SHP77 (cell line): Measurements from ENCODE around the gene ARFGEF3.
A peak's percentile ranks its signal among the peaks of the same experiment; 100 is the strongest.
"Not testable (repeated sequence)": the region's sequence is repeated elsewhere in the genome, so short reads cannot be mapped to it uniquely, and the experiment has no call there.

Experiments used
- DNase-seq, 2 experiments: peaks; one replicate each; lab custom pipeline; 2025; lab: John Stamatoyannopoulos, UW

ARFGEF3 gene

GRCh38 chr6:138275976-138276375 is 114.2 kb downstream of the ARFGEF3 start:
- peak in 1 of 2 experiments; percentile 2 for DNase-seq

DNA sequence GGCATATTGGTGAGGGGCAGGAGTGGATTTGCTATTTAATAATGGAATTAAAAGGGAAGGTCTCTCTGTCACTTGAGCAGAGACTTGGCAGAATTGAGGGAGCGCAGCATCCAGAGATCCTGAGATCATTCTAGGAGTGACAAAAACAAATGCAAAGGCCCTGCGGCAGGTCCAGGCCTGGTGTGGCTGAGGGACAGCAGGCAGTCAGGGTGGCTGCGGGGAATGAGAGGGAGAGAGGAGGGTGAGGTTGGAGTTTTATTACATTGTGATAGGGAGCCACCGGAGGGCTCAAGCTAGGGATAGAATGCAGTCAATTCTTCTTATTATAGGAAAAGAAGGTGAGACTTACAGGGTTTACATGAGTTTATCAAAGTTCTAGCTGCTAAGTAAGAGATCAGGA is 116.1 kb downstream of the ARFGEF3 start:
- DNase-seq: no peak

- DNase-seq: peak in 1 of 2 experiments; percentile 4
Observed at GRCh38 chr6:138278326-138278725, 116.6 kb downstream of the ARFGEF3 start.

DNA sequence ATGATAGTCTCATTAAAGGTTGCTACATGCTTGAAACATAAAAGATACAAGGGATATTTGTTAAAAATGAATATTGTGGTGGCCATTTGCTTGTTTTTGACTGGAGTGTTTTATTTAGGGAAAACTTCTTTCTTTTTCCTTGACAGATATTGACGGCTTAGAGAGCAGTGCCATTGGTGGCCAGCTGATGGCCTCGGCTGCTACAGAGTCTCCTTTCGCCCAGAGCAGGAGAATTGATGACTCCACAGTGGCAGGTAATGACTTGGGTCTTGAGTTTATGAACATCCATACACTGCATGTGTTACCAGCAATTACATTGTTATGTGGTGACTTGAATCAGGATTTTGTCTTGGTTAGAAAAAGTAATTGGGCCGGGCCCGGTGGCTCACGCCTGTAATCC is 124.1 kb downstream of the ARFGEF3 start:
- no peak for DNase-seq

GRCh38 chr6:138286698-138287097 is 125.0 kb downstream of the ARFGEF3 start:
- DNase-seq: no peak

DNA sequence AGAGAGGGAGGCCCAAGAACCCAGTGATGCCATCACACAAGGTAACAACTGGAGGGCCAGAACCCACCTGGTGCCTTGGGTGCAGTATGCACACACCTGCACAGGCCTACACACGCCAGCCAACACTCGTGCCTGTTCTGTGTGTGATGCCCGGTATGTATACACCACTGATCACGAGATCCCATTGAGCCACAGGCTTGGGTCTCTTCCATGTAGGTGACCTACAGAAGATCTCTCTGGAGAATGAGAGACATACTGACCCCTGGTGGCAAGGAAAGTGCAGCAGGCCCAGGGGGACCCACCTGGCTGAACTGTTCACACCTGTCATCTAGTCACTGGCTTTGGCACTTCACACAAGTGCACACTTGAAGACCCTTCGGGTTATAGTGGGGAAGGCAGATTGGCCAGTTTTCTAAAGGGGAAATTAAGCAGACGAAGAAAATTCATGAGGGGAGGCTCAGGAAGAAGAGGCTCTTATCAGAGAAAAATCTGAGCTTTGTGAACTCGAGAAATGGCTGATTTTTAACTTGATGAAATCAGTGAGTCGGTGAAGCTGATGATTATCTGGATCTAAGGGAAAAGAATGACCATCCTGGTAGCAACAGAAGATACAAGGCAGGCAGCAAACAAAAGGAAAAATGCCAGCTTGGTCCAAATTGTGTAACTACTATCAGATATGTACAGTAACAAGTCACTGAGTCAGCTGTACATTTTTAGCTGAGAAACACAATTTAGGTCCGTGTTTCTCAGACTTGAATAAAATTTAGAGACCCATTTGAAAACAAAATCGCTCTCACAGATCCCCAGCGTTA is 125.6 kb downstream of the ARFGEF3 start:
- peak; percentile 45 to 55 for DNase-seq

- not testable (repeated sequence) for DNase-seq
Observed at GRCh38 chr6:138288428-138289085, 126.8 kb downstream of the ARFGEF3 start.

DNA sequence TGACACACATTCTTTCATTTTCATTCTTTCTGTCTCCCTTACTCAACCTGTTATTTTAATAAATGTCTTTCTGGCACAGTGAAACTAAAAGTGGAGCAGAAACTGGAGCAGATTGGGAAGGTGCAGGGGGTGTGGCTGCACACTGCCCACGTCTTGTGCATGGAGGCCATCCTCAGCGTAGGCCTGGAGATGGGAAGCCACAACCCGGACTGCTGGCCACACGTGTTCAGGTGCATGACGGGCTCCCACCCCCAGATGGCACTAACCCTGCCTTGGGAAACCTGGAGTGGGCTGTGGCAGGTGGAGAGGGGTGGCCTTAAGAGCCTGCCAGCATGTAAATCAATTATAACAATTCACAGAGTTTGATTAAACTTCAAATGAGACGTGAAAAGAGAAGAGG is 128.0 kb downstream of the ARFGEF3 start:
- peak; percentile 9 to 65 for DNase-seq

GRCh38 chr6:138290423-138290962 is 128.8 kb downstream of the ARFGEF3 start:
- no peak for DNase-seq

DNA sequence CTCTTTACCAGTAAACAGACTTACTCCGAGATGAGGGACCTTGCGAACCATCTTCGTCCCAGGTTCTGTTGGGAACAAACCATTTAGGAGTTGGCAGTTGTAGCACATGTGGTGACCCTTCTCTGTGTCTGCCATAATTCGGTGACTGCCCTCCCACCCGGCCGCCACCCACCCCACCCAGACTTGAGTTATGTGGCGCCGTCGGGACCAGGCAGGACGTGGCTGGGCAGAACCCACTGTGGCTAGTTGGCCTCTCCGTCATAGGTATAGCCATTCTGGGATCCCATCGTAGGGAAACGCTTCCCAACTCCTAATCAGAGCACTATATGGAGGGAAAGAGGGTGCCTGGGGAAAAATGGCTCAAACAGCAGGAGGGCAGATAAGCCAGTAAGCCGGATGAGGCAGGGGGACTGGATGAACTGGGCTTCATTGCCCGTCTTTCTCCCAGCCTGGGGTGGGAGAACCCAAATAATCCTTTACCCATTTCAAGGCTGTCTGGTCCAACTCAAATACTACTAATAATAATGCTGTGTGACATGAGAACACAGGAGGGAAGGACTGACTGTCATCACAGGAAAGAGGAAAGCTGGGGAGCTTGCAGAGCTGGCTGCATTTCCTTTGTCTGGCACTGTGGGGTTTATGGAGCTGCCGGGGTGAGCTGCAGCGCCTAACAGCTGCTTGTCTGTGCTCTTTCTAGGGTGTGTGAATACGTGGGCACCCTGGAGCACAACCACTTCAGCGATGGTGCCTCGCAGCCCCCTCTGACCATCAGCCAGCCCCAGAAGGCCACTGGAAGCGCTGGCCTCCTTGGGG is 129.5 kb downstream of the ARFGEF3 start:
- DNase-seq: no peak

DNA sequence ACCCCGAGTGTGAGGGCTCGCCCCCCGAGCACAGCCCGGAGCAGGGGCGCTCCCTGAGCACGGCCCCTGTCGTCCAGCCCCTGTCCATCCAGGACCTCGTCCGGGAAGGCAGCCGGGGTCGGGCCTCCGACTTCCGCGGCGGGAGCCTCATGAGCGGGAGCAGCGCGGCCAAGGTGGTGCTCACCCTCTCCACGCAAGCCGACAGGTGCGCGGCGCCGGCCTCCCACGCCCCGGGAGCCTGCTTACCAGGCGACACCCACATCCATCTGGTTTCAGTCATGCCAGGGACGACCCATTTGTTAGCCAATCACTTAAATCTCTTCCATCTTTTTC is 130.1 kb downstream of the ARFGEF3 start:
- DNase-seq: no peak

GRCh38 chr6:138292482-138292881 is 130.7 kb downstream of the ARFGEF3 start:
- no peak for DNase-seq

DNA sequence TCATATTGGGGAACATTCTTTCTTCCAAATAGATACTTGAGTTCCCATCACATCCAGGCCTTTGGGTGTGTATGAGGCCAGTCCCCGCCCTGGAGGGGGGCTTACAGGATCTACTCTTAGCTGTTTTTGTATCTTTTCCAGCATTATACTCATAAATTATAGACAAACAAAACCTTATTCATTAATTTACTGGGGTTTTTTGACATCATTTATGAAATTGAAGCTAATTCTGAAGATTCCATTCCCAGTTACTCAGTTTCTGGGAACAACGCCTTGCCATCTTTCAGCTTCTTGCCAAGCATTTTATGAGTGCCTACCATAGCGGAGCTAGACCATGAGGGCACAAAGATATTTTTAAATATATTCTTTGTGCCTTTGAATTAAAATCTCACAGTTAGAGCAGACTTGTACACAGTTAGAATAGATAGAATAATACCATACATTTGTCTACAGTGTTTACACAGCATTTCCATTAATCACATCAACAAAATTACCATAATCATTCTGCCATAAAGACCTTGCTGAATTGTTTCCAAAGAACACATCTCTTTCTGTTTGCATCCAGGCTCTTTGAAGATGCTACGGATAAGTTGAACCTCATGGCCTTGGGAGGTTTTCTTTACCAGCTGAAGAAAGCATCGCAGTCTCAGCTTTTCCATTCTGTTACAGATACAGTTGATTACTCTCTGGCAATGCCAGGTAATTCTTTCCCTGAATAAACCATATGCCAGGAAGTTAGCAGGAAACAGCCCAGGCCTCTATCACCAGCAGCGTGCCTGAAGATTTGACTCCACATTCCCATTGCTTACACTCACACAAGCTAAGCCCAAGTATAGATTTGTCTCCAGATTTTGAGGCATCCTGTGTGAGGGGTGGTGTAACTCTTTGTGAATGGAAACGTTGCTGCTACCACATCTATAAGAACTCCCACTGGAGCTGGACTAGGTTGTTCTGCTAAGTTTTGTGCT is 132.0 kb downstream of the ARFGEF3 start:
- no peak for DNase-seq

DNA sequence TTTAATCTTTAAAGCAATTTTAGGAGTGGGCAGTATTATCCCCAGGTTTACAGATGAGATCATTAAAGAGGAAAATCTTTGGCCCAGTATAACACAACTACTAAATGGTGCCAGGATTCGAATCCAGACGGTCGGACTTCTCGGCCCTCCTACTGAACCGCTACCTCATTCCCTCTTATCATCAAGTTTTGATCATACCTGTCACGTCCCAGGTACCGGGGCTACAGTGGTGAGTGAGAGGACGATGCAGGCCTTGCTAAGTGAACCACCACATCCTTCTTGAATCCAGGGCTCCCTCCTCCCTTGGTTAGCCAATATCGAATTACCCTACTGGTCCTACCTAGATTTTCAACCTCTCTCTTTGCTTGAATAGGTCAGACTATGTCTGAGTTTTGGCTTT is 134.6 kb downstream of the ARFGEF3 start:
- DNase-seq: no peak

- no peak for DNase-seq
Observed at GRCh38 chr6:138296786-138297185, 135.0 kb downstream of the ARFGEF3 start.

DNA sequence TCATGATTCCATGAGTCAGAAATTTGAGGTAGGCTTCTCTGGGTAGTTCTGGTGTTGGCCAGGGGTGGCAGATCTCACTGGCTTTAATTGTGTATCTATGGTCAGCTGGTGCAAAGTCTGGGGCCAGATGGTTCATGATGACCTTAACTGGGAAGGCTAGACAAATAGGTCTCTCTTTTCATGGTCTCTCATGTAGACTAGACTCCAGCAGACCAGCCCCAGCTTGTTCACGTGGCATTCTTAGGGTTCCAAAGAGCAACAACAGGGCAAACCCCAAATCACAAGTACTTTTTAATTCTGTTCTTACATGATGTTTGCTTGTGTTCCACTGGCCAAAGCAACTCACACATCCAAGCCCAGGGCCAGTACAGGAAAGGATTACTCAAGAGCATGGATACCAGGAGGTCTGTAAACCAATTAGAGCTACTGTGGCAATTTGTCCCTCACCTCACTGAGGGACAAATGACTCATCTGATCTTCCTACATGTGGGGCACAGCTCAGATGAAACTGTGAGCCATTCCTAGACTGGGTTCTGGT is 136.1 kb downstream of the ARFGEF3 start:
- no peak for DNase-seq

- DNase-seq: no peak
Observed at GRCh38 chr6:138300469-138300868, 138.7 kb downstream of the ARFGEF3 start.

DNA sequence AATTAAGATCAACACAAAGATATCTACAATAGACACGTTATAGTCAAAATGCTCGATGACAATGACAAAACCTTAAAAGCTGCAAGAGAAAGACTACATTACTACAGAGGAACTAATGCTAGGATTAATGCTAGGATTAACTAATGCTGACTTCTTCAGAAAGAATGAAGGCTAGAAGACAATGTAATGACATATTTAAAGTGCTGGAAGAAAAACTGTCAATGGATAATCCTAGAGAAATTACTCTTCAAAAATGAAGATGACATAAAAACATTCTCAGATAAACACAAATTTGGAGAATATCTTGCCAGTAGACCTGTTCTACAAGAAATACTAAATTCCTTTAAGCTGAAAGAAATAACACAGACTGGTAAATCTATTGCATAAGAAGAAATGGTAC is 140.8 kb downstream of the ARFGEF3 start:
- DNase-seq: no peak

GRCh38 chr6:138307352-138307751 is 145.6 kb downstream of the ARFGEF3 start:
- no peak for DNase-seq

GRCh38 chr6:138307816-138308730 is 146.3 kb downstream of the ARFGEF3 start:
- no peak for DNase-seq
